OCI-LY3 (cell line): ENCODE results near the gene NYNRIN.
"Not testable (repeated sequence)": the region's sequence is repeated elsewhere in the genome, so short reads cannot be mapped to it uniquely, and the experiment has no call there.

Experiments
- H2AFZ ChIP-seq: fragments of 200-600, 300-600 bp; shearing (Covaris generic); 2 replicates; pipeline ENCODE4 v1.6.0; 2014; ENCODE audit warnings: antibody characterized with exemption, low read depth, low read length
- H3K27ac ChIP-seq: fragments of 200-600, 300-600 bp; sonication (generic); 2 replicates; pipeline ENCODE4 v1.5.1; 2014; ENCODE audit warnings: mild to moderate bottlenecking, low read length, moderate library complexity, mixed read lengths
- H3K27me3 ChIP-seq: fragments of 200-600, 300-600 bp; sonication (generic); 2 replicates; pipeline ENCODE4 v1.6.1; 2014; ENCODE audit warnings: low read depth, low read length, mixed read lengths
- H3K36me3 ChIP-seq: fragments of 200-600, 300-600 bp; sonication (generic); replicated peaks from 2 replicates; pipeline ENCODE3; 2014; ENCODE audit warnings: low read depth, low read length, mixed read lengths
- H3K4me1 ChIP-seq: fragments of 300-600, 200-600 bp; sonication (generic); 2 replicates; pipeline ENCODE4 v1.6.1; 2014; ENCODE audit warnings: low read length, mixed read lengths
- H3K4me2 ChIP-seq: fragments of 200-600, 300-600 bp; sonication (generic); 2 replicates; pipeline ENCODE4 v1.6.1; 2014; ENCODE audit warnings: low read length, mixed read lengths
- H3K4me3 ChIP-seq: fragments of 300-600, 200-600 bp; sonication (generic); 2 replicates; pipeline ENCODE4 v1.5.1; 2014; ENCODE audit warnings: antibody characterized with exemption, mild to moderate bottlenecking, low read length, moderate library complexity
- H3K79me2 ChIP-seq: fragments of 300-600, 200-600 bp; shearing (Covaris generic); 2 replicates; pipeline ENCODE4 v1.6.1; 2014; ENCODE audit warnings: mild to moderate bottlenecking, low read length, mixed read lengths
- H3K9ac ChIP-seq: fragments of 300-600, 200-600 bp; shearing (Covaris generic); 2 replicates; pipeline ENCODE4 v1.6.0; 2014; ENCODE audit warnings: mild to moderate bottlenecking, low read length, moderate library complexity
- H3K9me3 ChIP-seq: fragments of 200-600, 300-600 bp; shearing (Covaris generic); 2 replicates; pipeline ENCODE4 v1.6.1; 2014; ENCODE audit warnings: low read length, mixed read lengths; ENCODE audit not compliant: insufficient read depth
- H4K20me1 ChIP-seq: fragments of 200-600, 300-600 bp; sonication (generic); 2 replicates; pipeline ENCODE4 v1.6.1; 2016; ENCODE audit warnings: low read length, mixed read lengths; ENCODE audit not compliant: insufficient read depth
- CTCF ChIP-seq: fragments of 200-600, 300-600 bp; sonication (generic); IDR thresholded peaks from 2 replicates; pipeline ENCODE4 v1.5.1; 2014; ENCODE audit warnings: antibody characterized with exemption, low read length, low read depth
- EZH2phosphoT487 ChIP-seq: fragments of 200-600 bp; shearing (Covaris generic); IDR thresholded peaks from 2 replicates; pipeline ENCODE4 v1.6.1; 2018; ENCODE audit warnings: antibody characterized with exemption, mixed run types, low read depth

Gene NYNRIN

DNA sequence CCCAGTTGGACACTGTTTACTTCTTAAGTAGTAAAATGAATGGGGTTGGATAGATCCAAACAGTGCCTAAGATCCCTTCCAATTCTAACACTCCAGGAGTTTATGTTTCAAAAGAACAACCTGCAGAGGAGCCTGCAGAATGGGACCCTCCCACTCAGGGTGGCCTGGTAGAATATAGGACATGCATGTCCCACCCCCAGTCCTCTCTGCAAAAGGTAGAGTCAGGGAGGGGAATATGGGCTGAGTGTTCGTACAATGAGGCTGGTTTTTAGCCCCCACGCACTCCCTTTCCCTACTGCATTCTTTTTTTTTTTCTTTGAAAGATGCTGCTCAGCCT is 11.8 kb upstream of the NYNRIN start:
- peaks cover 30% of the 10 kb centered on the region for H3K27me3 ChIP-seq
- no peak overlapping the region for H3K9ac ChIP-seq
- no peak overlapping the region for H3K4me2 ChIP-seq
- H2AFZ ChIP-seq: no peak overlapping the region
- no peaks in the 10 kb centered on the region for H3K79me2 ChIP-seq
- no peak for TF ChIP-seq CTCF
- no peak for TF ChIP-seq EZH2phosphoT487
- no peak overlapping the region for H3K27ac ChIP-seq
- no peaks in the 10 kb centered on the region for H4K20me1 ChIP-seq
- H3K36me3 ChIP-seq: no peaks in the 10 kb centered on the region
- no peaks in the 10 kb centered on the region for H3K4me1 ChIP-seq
- no peak overlapping the region for H3K4me3 ChIP-seq
- H3K9me3 ChIP-seq: no peaks in the 10 kb centered on the region

GRCh38 chr14:24387579-24387978 is 11.2 kb upstream of the NYNRIN start:
- not testable (repeated sequence) for H3K27ac ChIP-seq, H3K9me3 ChIP-seq, H3K9ac ChIP-seq, H3K36me3 ChIP-seq, H3K4me2 ChIP-seq, H2AFZ ChIP-seq, H4K20me1 ChIP-seq, H3K4me3 ChIP-seq, H3K79me2 ChIP-seq, H3K4me1 ChIP-seq
- peaks cover 30% of the 10 kb centered on the region for H3K27me3 ChIP-seq

GRCh38 chr14:24388474-24389179 is 10.2 kb upstream of the NYNRIN start:
- Histone ChIP-seq H3K27ac (no peak overlapping the region), H3K4me2 (no peak overlapping the region), H4K20me1 (no peaks in the 10 kb centered on the region), H3K36me3 (no peaks in the 10 kb centered on the region), H3K9ac (no peak overlapping the region), H3K9me3 (no peaks in the 10 kb centered on the region), H3K27me3 (peaks cover 32% of the 10 kb centered on the region), H3K4me3 (no peak overlapping the region), H3K79me2 (no peaks in the 10 kb centered on the region), H2AFZ (no peak overlapping the region), H3K4me1 (no peaks in the 10 kb centered on the region)
- TF ChIP-seq CTCF (no peak), EZH2phosphoT487 (no peak)

DNA sequence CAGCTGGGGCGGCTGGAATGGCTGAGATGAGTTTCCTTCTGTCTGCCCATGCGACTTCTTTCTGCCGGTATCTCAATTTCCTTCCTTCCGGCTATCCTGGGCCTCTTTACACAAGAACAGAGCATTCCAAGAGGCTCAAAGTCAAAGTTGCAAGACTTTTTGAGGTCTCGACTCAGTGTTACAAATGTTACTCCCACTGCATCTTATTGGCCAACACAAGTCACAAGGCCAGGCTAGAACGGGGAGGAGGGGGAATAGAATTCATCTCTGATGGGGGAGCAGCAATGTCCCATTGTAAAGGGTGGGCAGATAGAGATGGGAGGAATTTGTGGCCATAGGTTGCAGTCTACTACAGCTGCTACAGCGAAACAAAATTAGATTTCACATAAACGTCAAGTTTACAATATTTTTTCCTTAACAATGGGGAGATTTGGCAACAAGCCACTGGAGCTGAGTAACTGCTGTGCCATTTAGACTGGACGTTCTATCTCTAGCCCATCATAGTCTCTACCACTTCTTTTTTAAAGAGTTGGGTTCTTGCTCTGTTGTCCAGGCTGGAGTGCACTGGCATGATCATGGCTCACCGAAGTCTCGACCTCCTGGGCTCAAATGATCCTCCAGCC is 9.5 kb upstream of the NYNRIN start:
- Histone ChIP-seq H3K4me1 (no peaks in the 10 kb centered on the region), H3K4me3 (no peak overlapping the region), H3K4me2 (no peak overlapping the region), H4K20me1 (no peaks in the 10 kb centered on the region), H3K79me2 (no peaks in the 10 kb centered on the region), H3K9me3 (no peaks in the 10 kb centered on the region), H3K9ac (no peak overlapping the region), H3K36me3 (no peaks in the 10 kb centered on the region), H3K27ac (no peak overlapping the region), H2AFZ (no peak overlapping the region), H3K27me3 (peaks cover 39% of the 10 kb centered on the region)
- no peak for TF ChIP-seq CTCF
- no peak for TF ChIP-seq EZH2phosphoT487
